HG03565 (cell line): ENCODE measurements around the gene DCUN1D3.

Experiments used
- ATAC-seq: cut with Tn5 transposase; IDR thresholded peaks from one replicate; pipeline ENCODE4 v1.9.1; 2021; ENCODE audit warnings: mild to moderate bottlenecking, moderate library complexity; ENCODE audit not compliant: unreplicated experiment

Gene DCUN1D3

DNA sequence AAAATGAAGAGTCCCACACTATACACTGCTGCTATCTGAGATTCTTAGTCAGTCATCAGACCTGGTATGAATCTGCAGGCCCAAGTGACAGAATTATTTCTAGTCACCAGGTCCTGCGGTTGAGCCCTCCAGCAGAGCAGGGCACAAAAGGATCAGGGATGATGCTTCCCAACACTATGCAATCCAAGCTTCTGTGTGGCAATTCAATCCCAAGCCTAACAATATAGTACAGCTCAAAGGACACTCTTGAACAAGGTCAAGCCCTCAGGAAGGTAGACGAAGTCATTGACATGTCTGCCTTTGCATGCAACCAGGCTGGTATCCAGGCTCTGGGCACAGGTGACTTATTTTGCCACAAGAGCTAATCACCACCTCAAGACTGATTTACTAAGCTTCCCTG lies 5.8 kb downstream of the DCUN1D3 start:
- no peak for ATAC-seq

DNA sequence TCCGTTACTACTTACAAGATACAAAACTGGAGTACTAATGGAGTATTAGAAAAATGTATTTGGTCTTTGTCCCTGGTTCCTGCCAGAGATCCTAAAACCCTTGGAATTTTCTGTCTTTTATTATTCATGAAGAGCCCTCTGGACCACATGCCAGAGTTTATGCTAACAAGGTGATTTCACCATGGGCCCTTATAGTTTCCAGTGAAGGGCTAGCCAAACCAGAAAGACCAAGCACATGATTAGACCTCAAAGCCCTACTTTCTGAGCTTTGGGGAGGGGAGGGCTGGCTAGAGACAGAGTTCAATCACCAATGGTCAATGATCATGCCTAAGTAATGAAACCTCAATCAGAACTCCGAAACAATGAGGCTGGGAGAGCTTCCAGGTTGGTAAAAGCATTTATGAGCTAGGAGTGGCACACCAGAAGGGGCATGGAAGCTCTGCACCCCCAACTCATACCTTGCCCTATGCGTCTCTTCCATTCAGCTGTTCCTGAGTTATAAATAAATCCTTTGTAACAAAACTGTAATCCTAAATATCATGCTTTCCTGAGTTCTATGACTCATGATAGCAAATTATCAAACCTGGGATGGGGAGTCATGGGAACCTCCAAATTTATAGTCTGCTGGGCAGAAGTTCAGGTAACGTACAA lies 10.4 kb downstream of the DCUN1D3 start:
- ATAC-seq, result no peak

DNA sequence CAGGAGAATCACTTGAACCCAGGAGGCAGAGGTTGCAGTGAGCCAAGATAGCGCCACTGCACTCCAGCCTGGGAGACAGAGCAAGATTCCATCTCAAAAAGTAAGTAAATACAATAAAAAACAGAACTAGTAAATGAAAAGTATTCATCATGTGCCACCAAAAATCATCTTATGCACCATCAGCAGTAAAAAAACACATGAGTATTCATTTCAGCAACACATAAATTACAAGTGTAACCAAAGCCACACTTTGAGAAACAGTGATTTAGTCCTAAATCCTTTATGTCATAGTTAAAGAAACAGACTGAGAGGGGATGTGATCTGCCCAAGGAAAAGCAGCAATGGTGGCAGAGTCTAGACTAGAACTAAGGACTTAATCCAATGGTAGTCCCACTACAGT lies 13.0 kb downstream of the DCUN1D3 start:
- ATAC-seq, result no peak

DNA sequence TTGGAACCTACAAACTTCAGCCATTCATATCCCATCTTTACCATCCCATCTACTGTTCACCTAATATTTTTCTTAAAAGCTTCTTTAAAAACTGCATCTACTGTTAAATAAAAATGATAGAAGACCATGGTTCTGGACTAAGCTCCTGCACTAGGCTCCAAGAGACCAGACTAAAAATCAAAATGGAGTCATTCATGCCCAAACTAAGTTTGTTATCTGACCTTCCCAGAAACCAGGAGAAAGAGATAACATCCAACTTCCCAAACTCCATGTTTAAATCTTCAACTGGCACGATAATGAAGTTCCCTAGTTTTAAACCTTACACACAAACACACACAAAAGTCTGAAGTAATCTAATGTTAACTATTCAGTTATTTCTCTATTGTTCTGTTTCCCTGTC lies 13.8 kb downstream of the DCUN1D3 start:
- no peak for ATAC-seq

DNA sequence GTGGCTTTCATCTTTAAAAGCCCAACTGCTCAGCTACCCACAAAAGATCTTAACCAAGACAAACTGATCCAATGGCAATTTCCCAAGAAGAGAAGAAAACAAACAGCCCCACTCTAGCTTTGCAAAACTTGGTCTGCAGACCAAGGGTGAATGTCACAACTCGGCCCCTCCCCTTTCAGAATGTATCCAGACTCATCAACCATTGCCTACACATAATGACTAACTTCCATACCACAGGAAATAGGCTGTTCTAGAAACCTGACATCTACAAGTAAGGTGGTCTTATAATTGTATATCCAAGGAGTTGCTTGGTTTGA lies 16.0 kb downstream of the DCUN1D3 start:
- no peak for ATAC-seq

DNA sequence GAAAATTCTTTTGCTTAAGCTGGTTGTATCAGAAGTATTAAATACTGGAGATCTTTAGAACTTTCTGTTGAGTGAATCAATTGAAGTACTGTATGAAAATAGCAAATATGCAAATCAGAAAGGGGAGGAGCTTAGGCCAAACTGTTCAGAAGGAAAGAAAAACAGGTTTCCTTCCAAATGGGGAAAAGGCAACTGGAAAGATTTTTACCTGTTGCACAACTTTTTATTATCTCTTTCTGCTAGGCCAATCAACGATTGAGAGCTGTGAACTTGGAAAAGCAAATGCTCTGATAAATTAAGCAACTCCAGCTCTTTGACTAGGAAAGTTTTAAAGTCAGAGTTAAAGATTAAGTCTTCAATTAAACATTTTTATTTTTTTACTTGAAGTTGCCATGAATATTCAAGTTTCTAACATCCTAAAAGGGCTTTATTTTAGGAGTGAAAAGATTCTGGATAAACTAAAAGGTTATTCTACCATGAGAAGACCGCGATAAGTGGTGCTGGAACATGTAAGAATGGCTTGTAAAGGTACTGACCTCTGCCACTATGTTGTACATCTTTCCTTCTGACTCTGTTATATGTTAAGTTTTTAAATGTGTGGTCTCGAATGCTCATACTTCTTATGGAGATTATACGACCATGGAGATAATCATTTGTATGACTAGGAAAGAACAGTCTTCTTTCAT lies 16.5 kb downstream of the DCUN1D3 start:
- ATAC-seq, result no peak

DNA sequence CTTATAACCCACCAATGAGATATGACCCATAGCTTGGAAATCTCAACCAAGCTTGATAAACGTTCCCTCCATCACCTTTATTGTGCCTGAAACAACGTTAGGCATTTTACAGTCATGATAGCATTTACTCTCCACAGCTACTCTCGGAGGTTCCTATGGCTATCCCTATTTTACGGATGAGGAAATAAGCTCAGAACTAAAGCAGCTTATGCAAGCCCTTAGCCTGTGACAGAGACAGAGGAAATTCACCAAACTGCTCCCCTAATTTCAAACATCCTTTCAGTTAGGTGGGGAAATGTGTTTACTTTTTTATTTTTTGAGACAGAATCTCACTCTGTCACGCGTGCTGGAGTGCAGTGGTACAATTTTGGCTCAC lies 18.7 kb downstream of the DCUN1D3 start:
- ATAC-seq, result no peak

DNA sequence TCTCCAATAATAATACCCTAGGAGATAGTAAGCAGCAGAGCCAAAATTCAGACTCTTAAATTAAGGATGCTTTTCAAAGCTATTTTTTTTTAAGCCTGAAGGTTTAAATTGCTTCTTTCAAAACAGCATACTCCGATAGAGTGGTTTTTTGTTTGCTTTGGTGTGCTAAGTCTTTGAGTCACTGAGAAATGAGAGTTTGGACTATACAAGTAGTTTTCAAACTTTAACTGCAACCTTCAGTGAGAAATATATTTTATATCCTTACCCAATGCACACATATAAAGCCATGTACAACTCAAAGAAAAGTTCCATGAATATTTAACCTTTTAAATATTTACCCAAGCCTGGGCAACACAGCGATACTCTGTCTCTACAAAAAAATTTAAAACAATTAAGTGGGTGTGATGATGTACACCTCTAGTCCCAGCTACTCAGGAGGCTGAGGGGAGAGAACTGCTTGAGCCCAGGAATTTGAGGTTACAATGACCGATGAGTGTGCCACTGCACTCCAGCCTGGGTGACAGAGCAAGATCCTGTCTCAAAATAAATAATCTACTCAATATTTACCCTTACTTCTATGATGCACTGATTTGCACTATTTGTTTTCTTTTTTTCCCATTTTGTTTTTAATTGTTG lies 19.2 kb downstream of the DCUN1D3 start:
- no peak for ATAC-seq

DNA sequence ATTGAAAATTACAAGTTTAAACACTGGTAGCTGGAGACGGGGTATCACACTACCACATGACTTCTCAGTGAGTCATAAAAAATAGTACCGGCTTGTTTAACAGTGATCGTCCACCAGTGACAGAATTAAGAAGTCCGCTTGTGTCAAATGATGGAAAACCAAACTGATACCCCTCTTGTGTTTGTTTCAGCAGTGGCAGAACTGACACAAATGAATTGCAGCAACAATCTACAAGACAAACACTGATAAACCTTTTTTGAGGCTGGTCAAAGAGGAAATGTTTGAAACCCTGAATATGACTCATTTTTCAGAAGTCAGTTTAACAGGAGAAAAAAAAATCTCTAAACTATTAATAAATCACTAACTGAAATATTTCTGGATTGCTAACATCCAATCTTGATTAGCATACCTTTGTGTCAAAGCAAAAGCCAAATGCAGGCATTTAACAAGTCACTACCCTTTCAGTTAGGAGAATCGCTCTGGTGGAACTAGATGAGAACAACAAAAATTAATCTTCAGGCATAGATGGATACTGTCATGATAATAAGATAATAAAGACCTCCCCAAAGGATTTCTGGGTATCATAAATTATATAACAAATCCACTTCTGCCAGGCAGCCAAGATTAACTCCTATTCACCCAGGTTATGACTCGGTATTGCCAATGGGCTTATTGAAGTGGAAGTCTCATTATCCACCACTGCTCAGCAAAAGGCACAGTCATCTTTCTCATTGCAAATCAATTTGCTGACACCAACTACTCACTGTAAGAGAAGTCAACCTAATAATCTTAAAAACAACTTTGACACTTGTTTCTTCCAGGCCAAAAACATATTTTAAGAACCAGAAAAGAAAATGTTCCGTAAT lies 20.8 kb downstream of the DCUN1D3 start:
- peak; percentile 24 for ATAC-seq

DNA sequence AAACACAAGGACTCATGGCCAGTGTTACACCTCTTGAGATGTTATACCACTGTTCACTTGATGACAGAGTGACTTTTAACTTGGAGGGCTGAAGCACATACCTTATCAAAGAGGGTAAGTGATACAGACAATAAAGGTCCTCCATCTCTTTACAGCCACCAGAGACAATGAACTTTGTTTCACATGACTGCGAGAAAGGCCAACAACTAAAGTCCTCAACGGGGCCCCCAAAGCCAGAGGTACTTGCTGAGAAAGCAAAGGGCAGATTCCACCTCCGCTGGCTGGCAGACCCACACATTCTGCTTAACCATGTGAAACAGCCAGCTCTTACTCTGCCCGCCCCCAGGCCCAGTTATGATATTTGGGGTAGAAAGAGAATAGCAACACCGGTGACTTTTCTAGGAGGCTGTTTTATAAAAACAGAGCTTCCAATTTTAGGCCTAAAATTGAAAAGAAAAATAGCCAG lies 21.4 kb downstream of the DCUN1D3 start:
- no peak for ATAC-seq

DNA sequence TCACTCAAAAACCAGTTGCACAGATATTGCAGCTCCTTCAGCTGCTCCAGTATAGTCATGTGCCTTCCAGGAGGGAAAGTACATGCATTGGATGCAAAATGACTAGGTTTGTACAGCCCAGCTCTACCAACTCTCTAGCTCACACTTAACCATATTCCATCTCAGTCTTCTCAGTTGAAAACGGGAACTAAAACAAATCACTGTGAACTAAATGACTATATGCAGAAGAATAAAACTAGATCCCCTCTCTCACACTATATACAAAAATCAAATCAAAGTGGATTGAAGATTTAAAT lies 24.9 kb downstream of the DCUN1D3 start:
- no peak for ATAC-seq

DNA sequence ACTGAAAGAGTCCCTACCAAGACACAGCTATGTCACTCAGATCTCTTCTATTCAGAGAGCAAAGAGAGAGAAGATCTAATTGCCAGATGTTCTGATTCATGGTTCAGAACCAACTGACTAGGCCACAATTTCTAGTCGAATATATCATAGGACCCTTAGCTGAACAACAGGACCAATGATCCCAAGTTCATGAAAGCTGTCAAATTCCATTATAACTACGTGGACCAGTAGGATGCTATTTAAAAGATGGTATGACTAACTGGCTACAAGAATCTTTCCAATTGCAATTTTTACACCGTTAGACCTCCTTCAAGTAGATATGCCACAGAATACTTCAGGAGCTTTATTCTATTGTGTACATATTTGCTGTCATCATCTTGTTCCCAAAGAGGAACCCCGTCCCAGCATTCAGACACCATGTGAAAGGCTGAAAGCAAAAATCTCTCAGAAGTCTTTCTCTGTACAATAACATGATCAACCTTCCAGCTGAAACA lies 26.0 kb downstream of the DCUN1D3 start:
- ATAC-seq, result no peak

DNA sequence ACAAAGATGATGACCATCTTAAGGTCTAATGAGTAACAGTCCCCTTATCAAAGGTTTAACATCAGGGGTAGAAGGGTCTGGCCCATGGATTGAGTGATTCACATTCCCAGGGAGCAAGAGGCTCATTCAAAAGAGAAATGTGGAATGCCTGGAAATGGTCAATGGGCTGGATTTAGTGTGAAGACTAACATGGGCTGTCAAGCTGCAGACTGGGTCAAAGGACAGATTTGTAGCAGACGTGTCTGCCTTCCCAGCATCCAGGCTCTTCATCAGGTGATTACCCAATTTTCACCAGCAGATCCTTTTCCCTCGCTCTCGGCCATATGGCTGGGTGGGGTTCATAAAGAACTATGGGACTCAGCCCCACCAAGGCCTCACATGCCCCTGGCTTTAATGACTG lies 26.8 kb downstream of the DCUN1D3 start:
- no peak for ATAC-seq

DNA sequence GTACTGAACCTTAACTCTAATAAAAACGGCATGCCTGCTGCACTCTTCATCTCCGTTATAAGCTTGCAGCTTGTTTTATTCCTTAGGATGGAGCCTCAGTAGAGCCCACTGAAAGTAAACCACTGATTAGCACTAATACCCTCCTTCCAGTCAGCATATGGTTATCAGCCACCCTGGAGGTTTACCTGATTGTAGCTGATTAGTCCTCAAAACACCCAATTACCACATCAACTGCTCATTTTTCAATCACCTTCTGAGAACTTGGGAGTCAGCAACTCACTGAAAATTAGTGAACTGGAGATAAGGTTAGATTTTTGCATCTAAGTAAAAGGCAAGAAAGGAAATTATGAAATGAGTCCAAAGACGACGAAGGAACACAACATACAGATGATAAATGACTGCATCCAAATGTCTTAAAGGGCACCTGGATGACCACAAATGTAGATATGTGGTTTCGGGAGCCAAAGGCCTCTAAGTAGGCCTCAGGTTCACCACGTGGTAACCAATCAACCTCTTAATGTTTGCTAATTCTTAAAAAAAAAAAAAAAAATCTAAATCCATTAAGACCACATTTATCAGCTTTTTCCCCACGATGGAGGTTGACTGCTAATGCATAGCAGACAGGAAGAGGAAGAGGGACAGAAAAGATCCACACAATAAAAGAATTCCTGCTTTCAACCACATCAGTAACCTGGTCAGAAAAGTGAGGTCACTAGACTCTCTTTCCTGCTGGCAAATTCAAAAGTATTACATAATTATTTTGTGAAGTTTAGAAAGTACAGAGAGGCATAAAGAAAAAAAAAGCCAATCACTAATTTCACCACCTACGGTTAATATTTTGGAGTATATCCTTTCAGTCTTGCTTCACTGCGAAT lies 28.0 kb downstream of the DCUN1D3 start:
- ATAC-seq, result no peak

DNA sequence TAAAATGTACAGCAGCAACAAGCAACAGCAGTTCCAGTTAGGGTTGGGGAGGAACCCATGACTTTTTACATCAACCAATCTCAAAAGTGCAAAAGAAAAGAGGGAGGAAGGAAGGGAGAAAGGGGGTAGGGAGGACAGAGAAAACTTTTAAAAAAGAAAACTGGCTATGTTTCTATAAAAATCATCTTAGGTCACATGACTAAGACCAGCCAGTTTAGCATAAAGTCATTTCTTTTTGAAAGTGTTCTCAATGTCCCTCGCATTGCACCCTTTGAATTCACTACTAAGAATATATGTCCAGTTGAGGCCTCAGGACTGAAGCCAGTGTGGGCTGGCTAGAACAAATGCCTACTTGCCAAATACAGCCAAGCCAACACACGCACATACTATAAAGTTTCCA lies 28.9 kb downstream of the DCUN1D3 start:
- no peak for ATAC-seq

DNA sequence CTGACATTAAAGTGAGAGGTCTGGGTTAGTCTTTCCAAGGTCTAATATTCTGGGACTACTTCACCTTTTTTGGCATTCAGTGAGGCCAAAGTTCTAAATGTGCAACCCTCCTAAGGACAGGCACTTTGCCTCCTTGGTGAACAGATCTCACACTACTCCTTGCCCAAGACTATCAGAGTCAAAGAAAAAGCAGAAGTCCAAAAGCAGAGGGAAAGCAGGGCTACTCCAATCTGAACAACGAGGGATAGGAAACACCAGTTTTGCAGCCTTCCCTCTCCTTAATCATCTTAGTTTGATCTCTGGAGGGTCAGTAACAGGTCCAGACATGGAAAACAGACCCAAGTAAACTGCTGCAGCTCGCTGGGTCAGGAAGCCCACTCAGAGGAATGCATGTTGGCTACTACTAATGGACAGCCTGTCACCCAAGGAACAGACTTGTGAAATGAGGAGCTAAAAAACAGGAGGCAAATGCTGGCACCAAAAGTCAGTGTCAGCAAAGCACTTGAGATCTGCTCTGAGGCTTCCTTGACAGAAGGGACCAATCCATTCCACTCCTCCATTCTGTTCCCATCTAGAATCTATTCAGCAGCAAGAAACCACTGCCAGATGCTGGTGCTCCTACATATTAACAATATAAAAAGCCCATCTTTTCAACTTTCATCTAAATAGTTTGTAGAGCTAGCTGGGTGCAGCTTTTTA lies 29.9 kb downstream of the DCUN1D3 start:
- ATAC-seq, result no peak

DNA sequence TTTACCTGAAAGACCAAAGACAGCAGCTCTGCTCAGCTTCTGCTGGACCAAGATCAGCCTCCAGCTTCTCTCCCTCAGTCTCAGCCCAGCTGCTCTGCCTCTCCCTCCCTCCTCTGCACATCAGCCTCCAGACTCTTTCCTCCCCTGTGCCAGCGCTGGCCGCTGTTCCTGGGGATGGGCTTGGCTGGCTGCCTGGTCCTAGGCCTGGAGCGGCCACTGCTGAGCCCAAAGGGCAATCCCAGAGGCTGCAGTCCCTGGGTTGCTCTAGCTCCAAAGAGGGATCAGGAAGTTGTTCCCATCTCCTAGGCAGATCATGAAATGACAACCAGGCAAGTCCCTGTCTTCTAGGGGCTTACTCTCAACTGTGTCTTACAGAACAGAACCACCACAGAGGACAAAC lies 31.3 kb downstream of the DCUN1D3 start:
- no peak for ATAC-seq

DNA sequence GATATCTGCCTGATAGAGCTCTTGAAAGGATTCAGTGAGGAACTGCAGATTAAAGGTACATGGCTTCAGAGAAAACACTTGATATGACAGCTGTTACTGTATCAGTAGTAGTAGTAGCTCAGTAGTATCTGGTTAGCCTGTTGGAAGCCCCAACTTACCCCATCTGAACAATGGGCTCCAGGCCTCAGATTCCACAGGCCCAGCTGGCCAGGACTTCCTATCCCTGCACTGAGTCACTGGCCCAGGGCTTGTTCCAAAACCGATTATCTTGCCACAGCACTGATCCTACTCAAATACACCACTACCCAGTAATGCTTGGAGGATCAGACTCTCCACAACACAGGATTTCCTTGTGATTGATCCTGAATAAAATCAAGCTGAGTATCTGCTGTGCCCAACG lies 32.6 kb downstream of the DCUN1D3 start:
- ATAC-seq, result no peak

DNA sequence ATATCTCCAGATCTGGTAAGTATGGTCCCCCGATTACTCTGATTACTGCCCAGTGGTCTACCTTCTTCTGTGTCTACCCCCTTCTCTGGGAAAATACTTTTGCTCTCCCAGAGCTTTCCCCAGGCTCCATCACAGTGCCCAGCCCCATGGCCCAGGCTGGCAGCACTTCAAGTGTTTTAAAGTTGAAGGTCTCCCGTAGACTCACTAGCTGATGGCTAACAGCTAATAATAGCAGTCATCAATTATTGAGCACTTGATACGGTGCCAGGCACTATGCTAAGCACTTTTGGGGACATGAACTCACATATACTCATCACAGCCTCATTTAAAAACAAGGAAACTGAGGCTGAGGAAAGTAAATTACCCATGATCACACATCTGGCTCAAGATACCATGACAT lies 33.4 kb downstream of the DCUN1D3 start:
- no peak for ATAC-seq

DNA sequence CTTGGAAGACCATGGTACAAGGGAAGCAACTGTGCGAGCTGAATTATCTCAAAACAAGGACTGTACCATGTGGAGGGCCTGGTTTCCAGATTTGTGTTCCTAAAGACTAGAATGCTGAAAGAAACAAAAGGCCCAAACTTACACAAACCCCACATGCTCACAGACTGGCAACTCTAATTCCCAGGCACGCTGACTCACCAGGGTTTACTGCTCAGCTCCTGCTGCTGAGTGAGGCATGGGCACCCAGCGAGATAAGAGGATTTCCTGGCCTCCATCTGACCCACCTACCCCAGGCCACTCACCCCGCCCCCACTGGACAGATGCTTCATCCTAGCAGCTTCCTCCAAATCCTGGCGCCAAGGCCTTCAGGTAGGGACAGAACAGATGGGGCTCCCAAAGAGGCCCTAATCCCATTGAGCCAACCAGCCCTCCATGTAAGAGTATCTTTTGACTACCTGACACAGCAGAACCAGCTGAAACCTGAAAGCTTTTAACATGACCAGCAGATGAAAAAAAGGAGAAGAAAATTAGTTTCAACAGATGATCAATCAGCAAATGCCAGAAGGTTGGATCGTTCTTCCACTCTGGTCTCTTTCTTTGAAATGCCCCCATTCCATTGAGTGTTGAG lies 33.9 kb downstream of the DCUN1D3 start:
- ATAC-seq, result no peak
